Measurements from ENCODE around the gene SART3. TPM values are rescaled to one million over a fixed set of nuclear protein-coding genes. Genes with fewer than 3 reads are reported as not detected.

Gene SART3
- total and polyA plus RNA-seq, 2 of the 13 experiments (the other 11 are each of a cell fraction or from before 2014, with no cell fraction given), result 16.1 to 69.9 TPM

GRCh38 chr12:108560752-108561719, at the start of gene SART3 (continued):
- no peak for TF ChIP-seq CENPT (CRISPR knock-in tag; IDR thresholded peaks at IDR 0.05; ENCODE audit: low read depth)
- peak; percentile 93; the same call in 1 of the 2 replicates for TF ChIP-seq KMT2A (CRISPR knock-in tag; IDR thresholded peaks at IDR 0.05)
- TF ChIP-seq CHCHD3 (CRISPR knock-in tag; IDR thresholded peaks at IDR 0.05), result no peak
- peak; percentile 61 to 62 for TF ChIP-seq POLR2A (IDR thresholded peaks at IDR 0.05; ENCODE audit: insufficient read depth in 1 of 2, low read depth in 2 of 2, low read length in 2 of 2)
- TF ChIP-seq E2F5 (CRISPR knock-in tag; conservative IDR thresholded peaks at IDR 0.05), result peak; percentile 50; the same call in 1 of the 2 replicates
- TF ChIP-seq ARNT2 (CRISPR knock-in tag; IDR thresholded peaks at IDR 0.05; ENCODE audit: low read depth), result no peak
- peak; percentile 52; the same call in 1 of the 2 replicates for TF ChIP-seq TARDBP (CRISPR knock-in tag; IDR thresholded peaks at IDR 0.05)
- TF ChIP-seq DR1 (CRISPR knock-in tag; IDR thresholded peaks at IDR 0.05), result no peak
- TF ChIP-seq ZNF337 (CRISPR knock-in tag; IDR thresholded peaks at IDR 0.05; ENCODE audit: borderline replicate concordance, low read depth), result no peak
- TF ChIP-seq ZFP1 (CRISPR knock-in tag; IDR thresholded peaks at IDR 0.05), result no peak
- peak; percentile 81 for TF ChIP-seq ZBTB20 (CRISPR knock-in tag; IDR thresholded peaks at IDR 0.05; ENCODE audit: borderline replicate concordance, low read depth)
- no peak for TF ChIP-seq MZF1 (CRISPR knock-in tag; IDR thresholded peaks at IDR 0.05; ENCODE audit: borderline replicate concordance)
- TF ChIP-seq CHD2 (IDR thresholded peaks at IDR 0.05; ENCODE audit: low read depth, low read length), result 0 out of 2 replicates have a peak, but pooled peaks have one; percentile 5
- peak; percentile 17; the same call in 1 of the 2 replicates for TF ChIP-seq ZSCAN25 (CRISPR knock-in tag; IDR thresholded peaks at IDR 0.05)
- TF ChIP-seq AGO2 (optimal IDR thresholded peaks at IDR 0.05; ENCODE audit: low read depth, low read length), result peak; percentile 52
- 0 out of 2 replicates have a peak, but pooled peaks have one; percentile 37 for TF ChIP-seq ZFYVE20 (CRISPR knock-in tag; IDR thresholded peaks at IDR 0.05; ENCODE audit: borderline replicate concordance, low read depth)
- peak; percentile 76; the same call in 1 of the 2 replicates for TF ChIP-seq NFKB2 (CRISPR knock-in tag; IDR thresholded peaks at IDR 0.05; ENCODE audit: borderline replicate concordance)
- peak; percentile 93 for TF ChIP-seq TAF1 (CRISPR knock-in tag; IDR thresholded peaks at IDR 0.05)
- 0 out of 2 replicates have a peak, but pooled peaks have one; percentile 20 for TF ChIP-seq CSRNP1 (CRISPR knock-in tag; IDR thresholded peaks at IDR 0.05)
- 0 out of 2 replicates have a peak, but pooled peaks have one; percentile 16 for TF ChIP-seq NCOA2 (CRISPR knock-in tag; IDR thresholded peaks at IDR 0.05)
- TF ChIP-seq SCMH1 (CRISPR knock-in tag; IDR thresholded peaks at IDR 0.05; ENCODE audit: borderline replicate concordance), result no peak
- peak; percentile 52; the same call in 1 of the 2 replicates for TF ChIP-seq PITX1 (CRISPR knock-in tag; IDR thresholded peaks at IDR 0.05)
- 0 out of 2 replicates have a peak, but pooled peaks have one; percentile 27 for TF ChIP-seq ZBTB34 (CRISPR knock-in tag; IDR thresholded peaks at IDR 0.05)
- TF ChIP-seq ZSCAN29 (CRISPR knock-in tag; conservative IDR thresholded peaks at IDR 0.05), result 0 out of 2 replicates have a peak, but pooled peaks have one; percentile 22

Measured in HepG2 (cell line).